Measurements from ENCODE around the gene IGF1.

DNA sequence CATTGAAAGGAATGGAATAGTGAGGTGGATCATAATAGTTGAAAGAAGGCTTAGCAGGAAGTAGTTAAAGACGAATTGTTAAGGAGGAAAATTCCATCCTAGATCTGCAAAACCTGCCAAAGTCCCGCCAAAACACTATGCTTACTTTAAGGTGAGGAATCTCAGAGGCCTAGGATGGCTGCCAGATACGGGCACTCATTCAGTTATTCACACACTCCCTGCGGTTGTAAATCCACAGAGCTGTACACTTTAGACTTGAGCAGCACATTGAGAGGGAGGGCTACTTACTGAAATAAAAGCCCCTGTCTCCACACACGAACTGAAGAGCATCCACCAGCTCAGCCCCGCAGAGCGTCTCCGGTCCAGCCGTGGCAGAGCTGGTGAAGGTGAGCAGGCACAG, 5.0 kb downstream of the IGF1 start:
- TF ChIP-seq, protein P1, sequence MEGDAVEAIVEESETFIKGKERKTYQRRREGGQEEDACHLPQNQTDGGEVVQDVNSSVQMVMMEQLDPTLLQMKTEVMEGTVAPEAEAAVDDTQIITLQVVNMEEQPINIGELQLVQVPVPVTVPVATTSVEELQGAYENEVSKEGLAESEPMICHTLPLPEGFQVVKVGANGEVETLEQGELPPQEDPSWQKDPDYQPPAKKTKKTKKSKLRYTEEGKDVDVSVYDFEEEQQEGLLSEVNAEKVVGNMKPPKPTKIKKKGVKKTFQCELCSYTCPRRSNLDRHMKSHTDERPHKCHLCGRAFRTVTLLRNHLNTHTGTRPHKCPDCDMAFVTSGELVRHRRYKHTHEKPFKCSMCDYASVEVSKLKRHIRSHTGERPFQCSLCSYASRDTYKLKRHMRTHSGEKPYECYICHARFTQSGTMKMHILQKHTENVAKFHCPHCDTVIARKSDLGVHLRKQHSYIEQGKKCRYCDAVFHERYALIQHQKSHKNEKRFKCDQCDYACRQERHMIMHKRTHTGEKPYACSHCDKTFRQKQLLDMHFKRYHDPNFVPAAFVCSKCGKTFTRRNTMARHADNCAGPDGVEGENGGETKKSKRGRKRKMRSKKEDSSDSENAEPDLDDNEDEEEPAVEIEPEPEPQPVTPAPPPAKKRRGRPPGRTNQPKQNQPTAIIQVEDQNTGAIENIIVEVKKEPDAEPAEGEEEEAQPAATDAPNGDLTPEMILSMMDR (conservative IDR thresholded peaks at IDR 0.05; ENCODE audit: low read length) = no peak
- no peak for TF ChIP-seq EZH2phosphoT487 (IDR thresholded peaks at IDR 0.05; ENCODE audit: borderline replicate concordance)
